Esophagus muscularis mucosa (tissue), 4 donors: ENCODE measurements around the gene CFAP52. TPM values are rescaled to one million over a fixed set of nuclear protein-coding genes. Genes with fewer than 3 reads are reported as not detected.

Experiments
- DNase-seq: peaks from one replicate; pipeline ENCODE4 v3.0.0-alpha.2; 2017; ENCODE audit errors: extremely low spot score
- H3K27ac ChIP-seq, 4 donors: fragments of 200-600 bp; sonication (generic); replicated peaks in 1 of 4; 1 replicate in 3 of 4; 2 replicates in 1 of 4; pipeline ENCODE4 v1.5.1; 2016 to 2019; ENCODE audit warnings: mild to moderate bottlenecking in 1 of 4
- H3K27me3 ChIP-seq, 4 donors: fragments of 200-600 bp; sonication (generic); one replicate each; pipeline versions ENCODE4 v1.5.1 to v1.6.0; 2016 to 2019
- H3K36me3 ChIP-seq, 4 donors: fragments of 200-600 bp; sonication (generic); one replicate each; pipeline ENCODE4 v1.5.1; 2016 to 2019
- H3K4me1 ChIP-seq, 4 donors: fragments of 200-600 bp; sonication (generic); one replicate each; pipeline ENCODE4 v1.5.1; 2016 to 2019
- H3K4me3 ChIP-seq, 4 donors: fragments of 200-600 bp; sonication (generic); 1 replicate in 2 of 4; 2 replicates in 2 of 4; pipeline ENCODE4 v1.5.1; 2016 to 2019; ENCODE audit warnings: mild to moderate bottlenecking in 4 of 4, moderate library complexity in 1 of 4
- H3K9me3 ChIP-seq, 4 donors: fragments of 200-600 bp; sonication (generic); 1 replicate in 3 of 4; 2 replicates in 1 of 4; pipeline ENCODE4 v1.5.1; 2016 to 2019
- EP300 ChIP-seq: sonication (generic); formaldehyde crosslinking; IDR thresholded peaks from one replicate; pipeline ENCODE4 v1.6.1; 2017; ENCODE audit warnings: antibody characterized with exemption
- POLR2A ChIP-seq: fragments of 450-650 bp; IDR thresholded peaks from one replicate; pipeline ENCODE4 v1.6.1; 2017; ENCODE audit warnings: antibody characterized with exemption, moderate library complexity, mild to moderate bottlenecking, low read depth
- POLR2AphosphoS5 ChIP-seq, 2 donors: sonication (generic); formaldehyde crosslinking; IDR thresholded peaks; one replicate each; pipeline ENCODE4 v1.6.1; 2017; ENCODE audit warnings: antibody characterized with exemption in 2 of 2
- WGBS: methylation state at CpG from one replicate; pipeline ENCODE4 v1.1.5; 2018; 5-methylcytosine and 5-hydroxymethylcytosine counted together
- intact Hi-C: fragments of 100-400 bp; cut with DNase I; formaldehyde crosslinking; loops from one replicate; pipeline ENCODE4 v1.15.1; 2023
- total RNA-seq, 4 donors: library from RNA; depleted of rRNA; stranded (reverse); fragments of >200 nt; gene quantifications; one replicate each; pipeline versions ENCODE4 v1.1.0 to v1.2.1, GENCODE V29; 2016
- TF ChIP-seq, protein P1 (sequence below), 3 experiments: fragments of 200-600 bp in 2 of 3; fragments of 450-650 bp in 1 of 3; sonication (generic) in 2 of 3; IDR thresholded peaks; one replicate each; pipeline ENCODE4 v1.5.1; 2017 to 2019; ENCODE audit warnings: antibody characterized with exemption in 3 of 3, mild to moderate bottlenecking in 2 of 3, moderate library complexity in 1 of 3

The CFAP52 gene
- total RNA-seq, 4 donors from 2014 or later: 0.83 to 1.2 TPM; not detected in 2

DNA sequence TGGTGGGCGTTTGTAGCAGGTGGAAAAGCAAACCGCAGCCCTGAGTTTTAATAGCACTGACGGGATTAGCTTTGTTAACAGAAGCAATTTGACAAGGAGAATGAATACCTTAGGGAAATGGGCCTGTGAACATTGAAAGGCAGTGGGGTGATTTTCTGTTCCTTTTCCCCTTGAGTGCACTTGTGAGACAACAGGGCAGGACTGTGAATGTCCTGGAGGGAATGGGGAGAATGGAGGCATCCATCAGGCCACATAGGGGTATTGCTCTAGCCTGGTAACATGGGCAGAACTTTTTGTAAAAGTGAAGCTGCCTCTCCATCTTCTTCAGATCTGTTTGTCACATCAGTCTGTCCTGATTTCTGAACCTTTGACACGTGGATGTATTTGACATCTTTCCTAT, 95.1 kb downstream of the CFAP52 start:
- no peak overlapping the region for H3K4me3 ChIP-seq
- intact Hi-C loops: no loop called here
- WGBS: 71% methylated on average over 4 of the region's 4 CpGs

DNA sequence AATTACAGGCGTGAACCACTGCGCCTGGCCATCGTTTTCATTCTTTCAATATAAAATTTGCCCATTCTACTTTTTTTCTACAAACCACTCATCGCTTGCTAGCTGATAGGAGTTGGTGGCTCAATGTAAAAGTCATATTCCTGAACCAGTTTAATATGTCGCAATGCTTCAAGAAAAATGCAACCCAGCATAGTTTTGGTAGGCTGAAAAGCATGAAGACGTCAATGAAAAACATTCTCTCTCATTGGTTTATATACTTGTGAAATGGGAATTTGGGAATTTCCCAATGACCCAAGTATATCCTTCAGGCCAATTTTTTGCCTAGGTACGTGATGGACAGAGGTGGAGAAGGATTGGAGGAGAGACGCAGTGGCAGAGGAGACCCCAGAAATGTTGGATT, 95.8 kb downstream of the CFAP52 start:
- no peak overlapping the region for H3K27ac ChIP-seq
- H3K4me3 ChIP-seq: no peak overlapping the region
- intact Hi-C loops: no loop called here
- no peaks in the 10 kb centered on the region for H3K9me3 ChIP-seq
- no peak for DNase-seq
- no peak for TF ChIP-seq POLR2A
- no peak for TF ChIP-seq EP300
- no peak for TF ChIP-seq POLR2AphosphoS5 (IDR thresholded peaks at IDR 0.05)
- TF ChIP-seq, protein P1, sequence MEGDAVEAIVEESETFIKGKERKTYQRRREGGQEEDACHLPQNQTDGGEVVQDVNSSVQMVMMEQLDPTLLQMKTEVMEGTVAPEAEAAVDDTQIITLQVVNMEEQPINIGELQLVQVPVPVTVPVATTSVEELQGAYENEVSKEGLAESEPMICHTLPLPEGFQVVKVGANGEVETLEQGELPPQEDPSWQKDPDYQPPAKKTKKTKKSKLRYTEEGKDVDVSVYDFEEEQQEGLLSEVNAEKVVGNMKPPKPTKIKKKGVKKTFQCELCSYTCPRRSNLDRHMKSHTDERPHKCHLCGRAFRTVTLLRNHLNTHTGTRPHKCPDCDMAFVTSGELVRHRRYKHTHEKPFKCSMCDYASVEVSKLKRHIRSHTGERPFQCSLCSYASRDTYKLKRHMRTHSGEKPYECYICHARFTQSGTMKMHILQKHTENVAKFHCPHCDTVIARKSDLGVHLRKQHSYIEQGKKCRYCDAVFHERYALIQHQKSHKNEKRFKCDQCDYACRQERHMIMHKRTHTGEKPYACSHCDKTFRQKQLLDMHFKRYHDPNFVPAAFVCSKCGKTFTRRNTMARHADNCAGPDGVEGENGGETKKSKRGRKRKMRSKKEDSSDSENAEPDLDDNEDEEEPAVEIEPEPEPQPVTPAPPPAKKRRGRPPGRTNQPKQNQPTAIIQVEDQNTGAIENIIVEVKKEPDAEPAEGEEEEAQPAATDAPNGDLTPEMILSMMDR (IDR thresholded peaks at IDR 0.05): no peak
- no peaks in the 10 kb centered on the region for H3K4me1 ChIP-seq
- peaks cover 0 to 18% (median 2%) of the 10 kb centered on the region in 4 donors for H3K27me3 ChIP-seq
- H3K36me3 ChIP-seq: no peaks in the 10 kb centered on the region
- WGBS: 87% methylated on average over 8 of the region's 8 CpGs

More for the DNA sequence above, 95.1 kb downstream of the CFAP52 start:
- TF ChIP-seq POLR2A (no peak), POLR2AphosphoS5 (IDR thresholded peaks at IDR 0.05) (no peak), EP300 (no peak)
- TF ChIP-seq, protein P1 (IDR thresholded peaks at IDR 0.05): no peak
- Histone ChIP-seq H3K4me1 (no peaks in the 10 kb centered on the region), H3K9me3 (no peaks in the 10 kb centered on the region), H3K27me3 (peaks cover 0 to 18% (median 2%) of the 10 kb centered on the region in 4 donors), H3K36me3 (no peaks in the 10 kb centered on the region), H3K27ac (no peak overlapping the region)
- DNase-seq: no peak

DNA sequence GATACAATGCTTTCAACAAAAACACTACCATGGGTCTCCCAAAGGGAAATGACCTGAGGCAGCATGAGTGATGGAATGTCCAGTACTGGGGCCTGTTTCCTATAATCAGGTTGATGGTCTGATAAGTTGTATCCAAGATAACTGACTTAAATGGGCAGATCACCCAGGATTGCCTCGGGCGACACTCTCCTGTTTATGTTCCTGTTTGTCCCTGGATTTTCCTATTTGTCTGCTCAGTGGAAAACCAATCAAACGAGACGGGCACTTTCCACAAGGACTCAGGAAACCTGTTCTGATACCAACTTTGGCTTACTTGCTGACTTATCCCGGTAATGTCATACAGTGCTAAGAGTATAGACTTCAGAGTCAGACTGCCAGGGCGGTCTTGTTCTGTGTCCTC, 96.2 kb downstream of the CFAP52 start:
- 88% methylated on average over 6 of the region's 6 CpGs for WGBS
- Histone ChIP-seq H3K27ac (no peak overlapping the region), H3K36me3 (no peaks in the 10 kb centered on the region), H3K9me3 (no peaks in the 10 kb centered on the region), H3K4me3 (no peak overlapping the region), H3K4me1 (no peaks in the 10 kb centered on the region), H3K27me3 (peaks cover 0 to 18% (median 2%) of the 10 kb centered on the region in 4 donors)
- intact Hi-C loops: no loop called here
- no peak for DNase-seq
- TF ChIP-seq, protein P1 (IDR thresholded peaks at IDR 0.05): no peak
- TF ChIP-seq POLR2A: no peak
- TF ChIP-seq EP300: no peak
- TF ChIP-seq POLR2AphosphoS5 (IDR thresholded peaks at IDR 0.05): no peak

DNA sequence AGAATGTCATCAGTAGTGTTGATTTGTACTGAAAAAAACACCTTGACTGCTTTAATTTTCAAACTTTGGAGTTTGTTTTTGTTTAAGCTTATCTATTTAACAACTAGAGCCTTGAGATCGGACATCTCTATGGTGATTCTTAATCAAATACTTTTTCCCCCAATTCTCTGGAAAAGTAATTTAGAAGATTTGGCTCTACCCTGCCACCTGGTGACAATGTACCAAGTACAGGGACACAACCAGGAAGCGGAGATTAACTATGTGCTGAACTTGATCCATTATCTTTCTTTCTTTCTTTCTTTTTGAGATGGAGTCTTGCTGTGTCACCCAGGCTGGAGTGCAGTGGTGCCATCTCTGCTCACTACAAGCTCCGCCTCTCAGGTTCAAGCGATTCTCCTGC, 99.6 kb downstream of the CFAP52 start:
- Histone ChIP-seq H3K27ac (no peak overlapping the region), H3K4me3 (no peak overlapping the region), H3K27me3 (no peaks in the 10 kb centered on the region), H3K36me3 (no peaks in the 10 kb centered on the region), H3K9me3 (peaks cover 0 to 14% (median 2%) of the 10 kb centered on the region in 4 donors), H3K4me1 (no peaks in the 10 kb centered on the region)
- 92% methylated on average over 4 of the region's 4 CpGs for WGBS
- intact Hi-C loops: no loop called here
- TF ChIP-seq POLR2AphosphoS5 (IDR thresholded peaks at IDR 0.05): no peak
- no peak for DNase-seq

DNA sequence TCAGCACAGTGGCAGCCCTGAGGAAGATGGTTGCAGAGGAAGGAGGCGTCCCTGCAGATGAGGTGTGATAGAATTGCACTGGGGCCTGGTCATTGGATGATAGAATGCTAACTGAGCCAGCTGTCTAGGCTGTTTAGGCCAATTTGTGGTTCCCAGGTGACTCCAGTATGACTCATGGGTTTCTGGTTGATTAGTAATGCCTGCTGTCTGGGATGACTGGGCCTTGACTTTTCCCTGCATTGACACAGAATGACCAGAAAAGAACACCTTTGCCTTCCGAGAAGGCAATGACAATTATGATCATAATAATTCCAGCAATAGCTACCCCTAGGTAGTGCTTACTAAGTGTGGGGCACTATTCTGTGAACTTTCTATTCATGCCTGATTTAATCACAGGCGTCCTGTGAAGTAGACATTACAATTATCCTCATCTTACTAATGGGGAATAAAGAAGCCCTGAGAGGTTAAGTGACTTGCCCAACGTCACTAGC, 100.4 kb downstream of the CFAP52 start:
- H3K9me3 ChIP-seq: peaks cover 0 to 14% (median 2%) of the 10 kb centered on the region in 4 donors
- TF ChIP-seq, protein P1 (IDR thresholded peaks at IDR 0.05): no peak
- no peak for TF ChIP-seq POLR2AphosphoS5 (IDR thresholded peaks at IDR 0.05)
- TF ChIP-seq POLR2A: no peak
- TF ChIP-seq EP300: no peak
- WGBS: 91% methylated on average over 4 of the region's 4 CpGs
- no peaks in the 10 kb centered on the region for H3K4me1 ChIP-seq
- no peak for DNase-seq
- no peaks in the 10 kb centered on the region for H3K27me3 ChIP-seq
- no peak overlapping the region for H3K27ac ChIP-seq
- intact Hi-C loops: no loop called here
- H3K36me3 ChIP-seq: no peaks in the 10 kb centered on the region
- no peak overlapping the region for H3K4me3 ChIP-seq
